ENCODE results near the gene CBX1. TPM values are rescaled to one million over a fixed set of nuclear protein-coding genes. Genes with fewer than 3 reads are reported as not detected.

CBX1 gene
- total RNA-seq (2016; rRNA removed; fragmentation: Illumina TruSeq; extraction: Trizol) (108 and 143 TPM in 2 replicates), polyA plus RNA-seq (2011; rRNA removed) (14.1 and 17.8 TPM in 2 replicates), polyA minus RNA-seq (2011; rRNA and poly(A)+ RNA removed; ENCODE audit: low replicate concordance) (6.5 and 6.7 TPM in 2 replicates), Bru-seq, nascent RNA (percentile 63 among the genes with signal in this experiment), BruChase-seq, experiment 1, labeled RNA remaining after a 6-hour chase (percentile 85 among the genes with signal in this experiment), BruChase-seq, experiment 2, labeled RNA remaining after a 2-hour chase (percentile 75 among the genes with signal in this experiment)
- 16.2 and 17.8 TPM in 2 replicates for total RNA-seq (2016; cell fraction: cytosol; rRNA removed; fragmentation: Illumina TruSeq; extraction: Trizol; ENCODE audit: low read depth)
- total RNA-seq (2016; cell fraction: insoluble cytoplasmic fraction; rRNA removed; fragmentation: Illumina TruSeq; extraction: Trizol) = 108 and 140 TPM in 2 replicates
- total RNA-seq (2016; cell fraction: membrane; rRNA removed; fragmentation: Illumina TruSeq; extraction: Trizol) = 67.2 and 72.5 TPM in 2 replicates
- 42.1 and 47.3 TPM in 2 replicates for total RNA-seq (2016; cell fraction: nucleus; rRNA removed; fragmentation: Illumina TruSeq; extraction: Trizol)
- polyA plus RNA-seq (2011; cell fraction: cytosol; rRNA removed) = 10.3 and 14.7 TPM in 2 replicates
- polyA plus RNA-seq (2011; cell fraction: nucleus; rRNA removed) = 6.8 and 9.2 TPM in 2 replicates
- polyA plus RNA-seq (2012) = 50.0 and 59.7 TPM in 2 replicates
- polyA plus RNA-seq (2016; cell fraction: cytosol; fragmentation: Illumina TruSeq; extraction: Trizol; ENCODE audit: low read depth) = 17.9 and 19.4 TPM in 2 replicates
- polyA plus RNA-seq (2016; cell fraction: insoluble cytoplasmic fraction; fragmentation: Illumina TruSeq; extraction: Trizol; ENCODE audit: low read depth) = 155 TPM in 2 replicates
- polyA plus RNA-seq (2016; cell fraction: membrane; fragmentation: Illumina TruSeq; extraction: Trizol; ENCODE audit: low read depth) = 52.8 TPM in 2 replicates
- 70.7 and 71.8 TPM in 2 replicates for polyA plus RNA-seq (2016; cell fraction: nucleus; fragmentation: Illumina TruSeq; extraction: Trizol; ENCODE audit: insufficient read depth, low read depth)
- polyA minus RNA-seq (2011; cell fraction: cytosol; rRNA and poly(A)+ RNA removed) = 12.5 and 14.1 TPM in 2 replicates
- 9.0 and 9.3 TPM in 2 replicates for polyA minus RNA-seq (2011; cell fraction: nucleus; rRNA and poly(A)+ RNA removed)
- long read RNA-seq, experiment 1, transcript CBX1-201 (5 exons, 2,232 nt) = major isoform, 11 of 39 reads
- long read RNA-seq, experiment 1, partial matches to known transcripts = 24 of 39 reads
- long read RNA-seq, experiment 1, other reads (novel, unspliced or antisense) = 4 of 39 reads
- long read RNA-seq, experiment 2, transcript CBX1-201 (5 exons, 2,232 nt) = major isoform, 55 of 112 reads
- long read RNA-seq, experiment 2, partial matches to known transcripts = 11 of 112 reads
- long read RNA-seq, experiment 2, other reads (novel, unspliced or antisense) = 44 of 112 reads

- Histone ChIP-seq H3K36me3 (replicated peaks in 1 of 2; ENCODE audit: control insufficient read depth in 1 of 2, insufficient read depth in 2 of 2, low read length in 2 of 2) (no peaks in the 10 kb centered on the region), H3K27me3 (ENCODE audit: control insufficient read depth in 1 of 2, insufficient read depth in 2 of 2, low read length in 2 of 2) (no peaks in the 10 kb centered on the region), H3K9me3 (ENCODE audit: low read length) (no peaks in the 10 kb centered on the region), H3K4me1 (ENCODE audit: insufficient read depth, low read length) (peaks cover 27% of the 10 kb centered on the region), H2AFZ (ENCODE audit: low read length) (peak within 1 kb of the TSS; percentile 20), H3K27ac (ENCODE audit: extremely low read length, insufficient read depth, low read length) (peak within 1 kb of the TSS; percentile 84), H3K79me2 (ENCODE audit: insufficient read depth, low read length) (peaks cover 38% of the 10 kb centered on the region), H4K20me1 (ENCODE audit: insufficient read depth, low read length) (0 out of 2 replicates have a peak, but pooled peaks cover 3% of the 10 kb centered on the region), H3K9ac (ENCODE audit: insufficient read depth, low read depth, low read length) (peak within 1 kb of the TSS; percentile 79), H3K4me3 (replicated peaks in 1 of 3; ENCODE audit: insufficient read depth in 1 of 3, low read depth in 2 of 3, low read length in 3 of 3) (peak within 1 kb of the TSS; percentile 90), H3K4me2 (ENCODE audit: low read depth, low read length) (peak within 1 kb of the TSS; percentile 72)
- intact Hi-C loops (cut with micrococcal nuclease; ENCODE audit: unreplicated experiment) = loop anchor here (2.0 kb wide), 1 partner anchor 76 kb away; no protein-coding TSS in a partner anchor
- ChIA-PET CTCF (ENCODE audit: low intra/inter-chr PET ratio, low total read pairs) (no interaction called here), POLR2A (interaction anchor here (1.3 to 2.2 kb wide), 3 partner anchors 15 to 206 kb away, joined by 3 to 19 read pairs (median 6); partner anchors contain the start of genes NFE2L1 and SP2)
- BruUV-seq (replicated peaks) = TSS peak; percentile 44
- peak; percentile 59 for FAIRE-seq
- 2% methylated on average over 34 of the region's 79 CpGs for WGBS (ENCODE audit: low lambda C conversion rate)
- in situ Hi-C loops (cut with HindIII; ENCODE audit: extremely low pct_ligation_motif_present, low pct_unique_long_range_greater_than_20kb) = no loop called here
- peak; percentile 96 for ATAC-seq
- DNase-seq (ENCODE audit: low spot score) = peak; percentile 93
- peak; percentile 69 to 91 for TF ChIP-seq POLR2A (IDR thresholded peaks at IDR 0.05; ENCODE audit: insufficient read depth in 1 of 2, low read depth in 2 of 2, low read length in 2 of 2)
- TF ChIP-seq ATF7-NPFF (CRISPR knock-in tag; IDR thresholded peaks at IDR 0.05; ENCODE audit: low read depth) = peak; percentile 93
- TF ChIP-seq EED (CRISPR knock-in tag; IDR thresholded peaks at IDR 0.05) = peak; percentile 97; the same call in 1 of the 2 replicates
- no peak for TF ChIP-seq KDM6A (CRISPR knock-in tag; IDR thresholded peaks at IDR 0.05; ENCODE audit: low read depth)
- TF ChIP-seq ZFP90 (CRISPR knock-in tag; IDR thresholded peaks at IDR 0.05; ENCODE audit: borderline replicate concordance) = peak; percentile 51; the same call in 1 of the 2 replicates
- TF ChIP-seq ZNF251 (CRISPR knock-in tag; IDR thresholded peaks at IDR 0.05) = peak; percentile 42; the same call in 1 of the 2 replicates
- peak; percentile 66 for TF ChIP-seq AGO1 (IDR thresholded peaks at IDR 0.05; ENCODE audit: low read depth, low read length, poor library complexity, severe bottlenecking)
- TF ChIP-seq ZFP36L2 (CRISPR knock-in tag; IDR thresholded peaks at IDR 0.05) = no peak
- TF ChIP-seq RARA (CRISPR knock-in tag; IDR thresholded peaks at IDR 0.05) = peak; percentile 10; the same call in 1 of the 2 replicates
- TF ChIP-seq ZNF138 (CRISPR knock-in tag; IDR thresholded peaks at IDR 0.05; ENCODE audit: low read depth) = peak; percentile 95
- no peak for TF ChIP-seq ZNF296 (CRISPR knock-in tag; conservative IDR thresholded peaks at IDR 0.05)
- TF ChIP-seq ZNF10 (CRISPR knock-in tag; IDR thresholded peaks at IDR 0.05; ENCODE audit: borderline replicate concordance, low read depth) = no peak
- no peak; the same call in 1 of the 2 replicates for TF ChIP-seq TRAFD1 (CRISPR knock-in tag; IDR thresholded peaks at IDR 0.05; ENCODE audit: borderline replicate concordance)
Measured at GRCh38 chr17:48101012-48101720, at the start of gene CBX1. Gene CBX1, minus strand, starts transcription at chr17:48101478. Its CDS starts 24,474 bp downstream, at chr17:48077004.
